Measurements from ENCODE around the gene ATAD2B.
A peak's percentile ranks its signal among the peaks of the same experiment; 100 is the strongest.
"Not testable (repeated sequence)": the region's sequence is repeated elsewhere in the genome, so short reads cannot be mapped to it uniquely, and the experiment has no call there.

The ATAD2B gene

GRCh38 chr2:23793476-23793875 lies 133.4 kb downstream of the ATAD2B start:
- POLR2A ChIA-PET (ENCODE audit: low non-redundant PET): no interaction called here

GRCh38 chr2:23791030-23791429 lies 135.9 kb downstream of the ATAD2B start:
- ChIA-PET CTCF (interaction anchor here (0.6 kb wide), 1 partner anchor 274 kb away, joined by 5 read pairs; no protein-coding TSS in a partner anchor), POLR2A (ENCODE audit: low non-redundant PET) (no interaction called here)
- no peak overlapping the region for H3K27ac ChIP-seq
- no peak for DNase-seq (ENCODE audit: low spot score)
- no peak for TF ChIP-seq CTCF (conservative IDR thresholded peaks at IDR 0.05; ENCODE audit: low read depth)

More at GRCh38 chr2:23793476-23793875, 133.4 kb downstream of the ATAD2B start:
- DNase-seq (ENCODE audit: low spot score): no peak
- no peak overlapping the region for H3K27ac ChIP-seq
- no peak for TF ChIP-seq CTCF (conservative IDR thresholded peaks at IDR 0.05; ENCODE audit: low read depth)
- CTCF ChIA-PET: no interaction called here

GRCh38 chr2:23789012-23789411 lies 137.9 kb downstream of the ATAD2B start:
- H3K27ac ChIP-seq: no peak overlapping the region
- peak; percentile 48 for DNase-seq (ENCODE audit: low spot score)
- TF ChIP-seq CTCF (conservative IDR thresholded peaks at IDR 0.05; ENCODE audit: low read depth): no peak
- CTCF ChIA-PET: no interaction called here
- POLR2A ChIA-PET (ENCODE audit: low non-redundant PET): no interaction called here

DNA sequence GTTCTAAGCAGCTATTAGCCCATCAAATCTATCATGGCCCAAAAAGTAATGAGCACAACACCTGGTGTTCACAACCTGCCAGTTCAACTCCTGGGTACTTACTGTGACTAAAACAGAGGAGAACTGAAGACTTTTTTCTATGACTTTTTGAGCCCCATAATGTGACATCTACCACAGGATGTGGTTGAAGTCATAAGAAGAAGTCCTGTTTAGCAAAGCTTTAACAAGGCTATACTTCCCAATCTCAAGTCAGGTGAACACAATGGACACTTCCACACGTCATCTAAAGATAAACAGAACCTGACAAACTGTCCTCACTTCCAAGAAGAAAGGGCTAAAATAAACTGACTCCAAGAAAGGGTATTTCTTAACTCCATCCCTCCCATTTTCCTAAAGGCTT lies 138.8 kb downstream of the ATAD2B start:
- TF ChIP-seq CTCF (conservative IDR thresholded peaks at IDR 0.05; ENCODE audit: low read depth): no peak
- no peak overlapping the region for H3K27ac ChIP-seq
- POLR2A ChIA-PET (ENCODE audit: low non-redundant PET): no interaction called here
- CTCF ChIA-PET: no interaction called here
- no peak for DNase-seq (ENCODE audit: low spot score)

GRCh38 chr2:23784971-23785370 lies 142.0 kb downstream of the ATAD2B start:
- CTCF ChIA-PET: interaction anchor here (0.6 kb wide), 1 partner anchor 1696 kb away, joined by 3 read pairs; no protein-coding TSS in a partner anchor
- POLR2A ChIA-PET (ENCODE audit: low non-redundant PET): no interaction called here
- H3K27ac ChIP-seq: no peak overlapping the region
- TF ChIP-seq CTCF (conservative IDR thresholded peaks at IDR 0.05; ENCODE audit: low read depth): no peak
- no peak for DNase-seq (ENCODE audit: low spot score)

DNA sequence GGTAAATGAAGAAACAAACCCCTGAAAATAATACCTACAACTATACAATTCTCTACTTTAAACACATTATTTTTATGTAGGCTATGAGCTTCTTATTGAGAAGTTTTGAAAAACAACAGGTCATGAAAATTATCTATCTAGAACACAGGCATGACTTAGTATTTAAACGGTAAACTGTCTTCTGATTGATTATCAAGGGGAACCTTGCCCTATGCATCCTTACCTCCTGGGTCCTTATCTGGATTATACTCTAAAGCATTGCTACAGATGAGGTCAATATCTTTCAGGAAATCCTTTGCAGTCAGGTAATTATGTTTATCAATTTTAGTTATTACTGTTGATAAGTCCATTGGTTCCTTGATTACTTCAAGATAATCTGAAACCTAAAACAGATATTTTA lies 144.3 kb downstream of the ATAD2B start:
- POLR2A ChIA-PET (ENCODE audit: low non-redundant PET): no interaction called here
- no peak overlapping the region for H3K27ac ChIP-seq
- no peak for DNase-seq (ENCODE audit: low spot score)
- no peak for TF ChIP-seq CTCF (conservative IDR thresholded peaks at IDR 0.05; ENCODE audit: low read depth)
- CTCF ChIA-PET: interaction anchor here (0.7 kb wide), 1 partner anchor 26 kb away, joined by 3 read pairs; no protein-coding TSS in a partner anchor

DNA sequence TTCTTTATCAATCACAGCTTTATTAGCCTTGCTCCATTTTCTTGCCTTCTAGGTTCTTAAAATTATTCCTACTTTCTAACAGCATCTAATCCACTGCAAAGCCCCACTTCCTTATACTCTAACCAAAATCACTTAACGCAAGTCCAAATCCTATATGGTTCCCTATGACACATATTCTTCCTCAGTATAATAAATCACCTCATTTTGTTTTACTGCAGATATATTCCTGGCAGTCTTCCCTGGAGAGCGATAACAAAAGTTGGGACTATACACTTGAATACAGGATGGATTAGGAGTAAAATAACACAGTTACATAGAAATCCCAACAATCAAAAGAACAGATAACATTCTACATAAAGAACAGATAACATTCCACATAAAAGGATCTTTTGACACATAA lies 144.8 kb downstream of the ATAD2B start:
- POLR2A ChIA-PET (ENCODE audit: low non-redundant PET): no interaction called here
- DNase-seq (ENCODE audit: low spot score): no peak
- no peak overlapping the region for H3K27ac ChIP-seq
- TF ChIP-seq CTCF (conservative IDR thresholded peaks at IDR 0.05; ENCODE audit: low read depth): no peak
- CTCF ChIA-PET: no interaction called here

GRCh38 chr2:23780465-23780864 lies 146.5 kb downstream of the ATAD2B start:
- DNase-seq (ENCODE audit: low spot score); POLR2A ChIA-PET (ENCODE audit: low non-redundant PET); H3K27ac ChIP-seq; CTCF ChIA-PET: not testable (repeated sequence)

Data from RWPE1 (cell line).